Measurements from ENCODE around the gene DBX2.

The DBX2 gene

GRCh38 chr12:45076417-45077026 is 25.6 kb upstream of the DBX2 start:
- no peak for DNase-seq (ENCODE audit: low read depth)
- no peak overlapping the region for H3K4me3 ChIP-seq (ENCODE audit: low read depth, low read length)
- no peak for TF ChIP-seq CTCF (IDR thresholded peaks at IDR 0.05; ENCODE audit: control insufficient read depth, extremely low read depth, insufficient read depth)

DNA sequence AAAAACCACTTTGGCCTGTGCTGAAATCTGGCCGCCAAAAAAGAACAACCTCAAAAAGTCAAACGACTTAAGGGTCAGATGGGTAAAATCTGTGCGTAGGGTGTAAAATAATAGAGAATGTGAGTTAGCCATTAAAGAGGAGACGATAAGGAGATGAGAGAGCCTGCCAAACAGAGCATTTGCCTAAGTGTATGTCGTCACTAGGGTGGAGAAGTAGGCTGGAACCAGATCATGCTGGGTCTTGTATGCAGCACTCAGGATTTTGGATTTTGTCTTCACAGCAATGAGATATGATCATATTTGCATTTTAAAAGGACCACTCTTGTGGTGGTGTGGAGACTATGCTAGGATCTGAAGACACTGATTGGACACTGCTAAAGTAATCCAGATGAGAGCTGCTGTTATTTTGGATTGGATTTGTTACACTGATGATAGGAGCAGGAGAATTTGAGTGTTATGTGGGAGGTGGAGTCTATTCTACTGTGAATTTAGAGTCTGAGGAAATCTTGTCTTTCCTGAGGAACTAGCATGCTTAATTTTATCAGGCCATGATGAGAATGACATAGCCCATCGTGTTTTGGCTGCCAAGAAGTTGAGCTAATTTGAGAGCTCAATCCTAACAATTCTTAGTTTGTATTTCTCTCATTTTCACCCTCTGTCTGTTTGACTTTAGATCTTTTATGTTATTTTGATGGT is 24.8 kb upstream of the DBX2 start:
- DNase-seq (ENCODE audit: low read depth), result no peak
- no peak for TF ChIP-seq CTCF (IDR thresholded peaks at IDR 0.05; ENCODE audit: control insufficient read depth, extremely low read depth, insufficient read depth)
- no peak overlapping the region for H3K4me3 ChIP-seq (ENCODE audit: low read depth, low read length)

- no peak for TF ChIP-seq CTCF (IDR thresholded peaks at IDR 0.05; ENCODE audit: control insufficient read depth, extremely low read depth, insufficient read depth)
- H3K4me3 ChIP-seq (ENCODE audit: low read depth, low read length), result no peak overlapping the region
- no peak for DNase-seq (ENCODE audit: low read depth)
Measured at GRCh38 chr12:45065125-45065626, 14.3 kb upstream of the DBX2 start.

GRCh38 chr12:45060976-45061375 is 10.1 kb upstream of the DBX2 start:
- TF ChIP-seq CTCF (IDR thresholded peaks at IDR 0.05; ENCODE audit: control insufficient read depth, extremely low read depth, insufficient read depth), result no peak

DNA sequence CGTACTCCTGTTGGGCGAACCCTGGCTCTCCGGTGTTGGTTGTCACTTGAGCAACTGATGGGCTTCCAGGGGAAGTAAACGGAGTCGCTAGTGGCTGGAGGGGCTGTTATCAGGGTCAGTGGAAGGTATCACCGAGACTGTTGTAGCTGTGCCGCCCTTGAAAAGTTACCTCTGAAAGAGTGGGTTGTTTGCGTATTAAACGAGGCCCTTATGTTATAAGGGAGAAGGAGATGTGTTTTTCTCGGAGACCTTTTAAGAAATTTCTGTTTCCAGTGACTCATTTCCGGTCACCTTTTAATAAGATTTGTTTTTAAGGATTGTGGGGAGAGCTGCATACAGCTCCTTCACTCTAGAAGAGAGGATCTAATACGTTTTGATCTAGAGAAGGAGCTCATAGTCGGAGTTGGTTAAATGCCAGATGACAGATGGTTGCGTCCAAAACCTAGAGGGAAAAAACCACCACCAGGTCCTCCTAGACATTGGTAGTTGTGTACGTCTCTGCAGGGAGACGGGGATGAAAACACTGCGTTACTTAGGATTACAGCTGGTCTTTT is 750 bp upstream of the DBX2 start:
- no peak overlapping the region for H3K4me3 ChIP-seq (ENCODE audit: low read depth, low read length)
- no peak for TF ChIP-seq CTCF (IDR thresholded peaks at IDR 0.05; ENCODE audit: control insufficient read depth, extremely low read depth, insufficient read depth)
- DNase-seq (ENCODE audit: low read depth), result no peak

More at GRCh38 chr12:45060976-45061375, 10.1 kb upstream of the DBX2 start:
- DNase-seq (ENCODE audit: low read depth), result no peak
- H3K4me3 ChIP-seq (ENCODE audit: low read depth, low read length), result no peak overlapping the region

GRCh38 chr12:45049912-45050750 is 768 bp downstream of the DBX2 start:
- DNase-seq (ENCODE audit: low read depth), result no peak
- no peak overlapping the region for H3K4me3 ChIP-seq (ENCODE audit: low read depth, low read length)
- no peak for TF ChIP-seq CTCF (IDR thresholded peaks at IDR 0.05; ENCODE audit: control insufficient read depth, extremely low read depth, insufficient read depth)
